NCI-H345 treated with DMSO at 0.1 percent for 48 hours (cell line): Measurements from ENCODE around the gene KLF4.
"Not testable (repeated sequence)": the region's sequence is repeated elsewhere in the genome, so short reads cannot be mapped to it uniquely, and the experiment has no call there.

ENCODE experiments used
- DNase-seq: peaks from one replicate; lab custom pipeline; 2025; ENCODE audit not compliant: unreplicated experiment; lab: John Stamatoyannopoulos, UW

Gene KLF4

GRCh38 chr9:107489687-107490605 lies at the start of gene KLF4:
TSS of gene KLF4 (minus strand) at chr9:107489769. CDS start at chr9:107489172, 597 bp downstream.
- DNase-seq = peak; percentile 77

- DNase-seq = no peak
Measured at GRCh38 chr9:107536462-107536861, 46.9 kb upstream of the KLF4 start.

GRCh38 chr9:107534510-107535078 lies 45.0 kb upstream of the KLF4 start:
- no peak for DNase-seq

GRCh38 chr9:107530679-107531078 lies 41.1 kb upstream of the KLF4 start:
- DNase-seq = no peak

GRCh38 chr9:107528686-107529085 lies 39.1 kb upstream of the KLF4 start:
- no peak for DNase-seq

- no peak for DNase-seq
Measured at GRCh38 chr9:107523539-107523938, 34.0 kb upstream of the KLF4 start.

GRCh38 chr9:107520186-107520585 lies 30.6 kb upstream of the KLF4 start:
- no peak for DNase-seq

GRCh38 chr9:107518037-107518807 lies 28.7 kb upstream of the KLF4 start:
- DNase-seq = no peak

GRCh38 chr9:107513464-107514100 lies 24.0 kb upstream of the KLF4 start:
- DNase-seq = no peak

GRCh38 chr9:107504585-107505455 lies 15.3 kb upstream of the KLF4 start:
- DNase-seq = no peak

- no peak for DNase-seq
Measured at GRCh38 chr9:107502464-107502863, 12.9 kb upstream of the KLF4 start.

GRCh38 chr9:107500421-107501200 lies 11.0 kb upstream of the KLF4 start:
- DNase-seq = not testable (repeated sequence)

GRCh38 chr9:107496976-107497375 lies 7.4 kb upstream of the KLF4 start:
- no peak for DNase-seq

- DNase-seq = no peak
Measured at GRCh38 chr9:107492381-107492970, 2.9 kb upstream of the KLF4 start.

- no peak for DNase-seq
Measured at GRCh38 chr9:107491081-107492053, 1.8 kb upstream of the KLF4 start.

- not testable (repeated sequence) for DNase-seq
Measured at GRCh38 chr9:107490606-107490970, 1.0 kb upstream of the KLF4 start.

GRCh38 chr9:107489144-107489673 lies 360 bp downstream of the KLF4 start:
- no peak for DNase-seq
